HG02852 (cell line): ENCODE results near the gene NR1I2.

Experiments
- ATAC-seq: cut with Tn5 transposase; IDR thresholded peaks from one replicate; pipeline ENCODE4 v1.9.1; 2021; ENCODE audit warnings: mild to moderate bottlenecking, moderate library complexity; ENCODE audit not compliant: unreplicated experiment

Gene NR1I2

DNA sequence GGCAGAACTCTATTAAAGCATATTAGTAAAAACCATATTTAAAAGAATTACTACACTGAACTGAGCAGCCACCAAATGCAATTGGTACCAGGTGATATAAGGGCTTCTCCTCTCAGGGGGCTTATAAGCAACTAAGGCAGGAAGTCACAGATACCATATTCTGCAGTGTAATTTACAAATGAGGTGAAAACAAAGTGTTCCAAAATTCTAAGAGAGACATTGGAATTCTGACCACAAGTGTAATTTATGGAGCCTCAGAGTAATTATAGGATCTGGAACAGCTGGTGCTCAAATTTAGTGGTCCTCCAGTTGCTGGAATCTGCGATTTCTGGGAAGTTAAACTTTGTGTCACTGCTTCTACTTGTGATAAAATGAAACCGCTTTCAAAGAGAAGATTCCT, 3.1 kb upstream of the NR1I2 start:
- no peak for ATAC-seq

GRCh38 chr3:119779731-119780383, 2.0 kb upstream of the NR1I2 start:
- ATAC-seq, result peak; percentile 61

DNA sequence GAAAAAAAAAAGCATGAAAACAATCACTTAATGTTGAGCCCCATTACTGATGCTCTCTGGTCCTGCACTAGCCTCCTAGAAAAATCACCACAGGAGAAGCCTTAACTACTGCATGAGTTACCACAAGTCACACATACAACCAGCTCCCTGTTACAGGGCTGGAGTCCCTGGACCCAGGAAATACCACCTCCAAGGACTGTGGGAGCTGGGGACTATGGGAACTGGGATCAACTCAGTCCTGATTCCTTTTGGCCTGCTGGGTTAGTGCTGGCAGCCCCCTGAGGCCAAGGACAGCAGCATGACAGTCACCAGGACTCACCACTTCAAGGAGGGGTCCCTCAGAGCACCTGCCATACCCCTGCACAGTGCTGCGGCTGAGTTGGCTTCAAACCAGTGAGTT, 559 bp downstream of the NR1I2 start:
- no peak for ATAC-seq

DNA sequence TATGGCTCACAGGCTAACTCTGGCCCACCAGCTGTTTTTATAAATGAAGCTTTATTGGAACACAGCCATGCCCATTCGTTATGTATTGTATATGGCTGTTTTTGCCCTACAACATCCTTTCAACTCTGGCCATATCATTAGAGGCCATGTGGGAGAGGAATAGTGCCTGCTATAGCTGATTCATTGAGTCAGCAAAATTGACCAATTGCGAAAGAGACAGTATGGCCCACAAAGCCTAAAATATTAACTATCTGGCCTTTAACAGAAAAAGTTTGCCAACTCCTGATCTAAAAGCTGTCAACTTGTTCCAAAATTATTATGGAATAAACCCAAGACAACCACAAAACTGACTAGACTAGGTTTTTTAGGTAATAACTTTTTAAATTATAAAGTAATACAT, 1.4 kb downstream of the NR1I2 start:
- ATAC-seq, result no peak

DNA sequence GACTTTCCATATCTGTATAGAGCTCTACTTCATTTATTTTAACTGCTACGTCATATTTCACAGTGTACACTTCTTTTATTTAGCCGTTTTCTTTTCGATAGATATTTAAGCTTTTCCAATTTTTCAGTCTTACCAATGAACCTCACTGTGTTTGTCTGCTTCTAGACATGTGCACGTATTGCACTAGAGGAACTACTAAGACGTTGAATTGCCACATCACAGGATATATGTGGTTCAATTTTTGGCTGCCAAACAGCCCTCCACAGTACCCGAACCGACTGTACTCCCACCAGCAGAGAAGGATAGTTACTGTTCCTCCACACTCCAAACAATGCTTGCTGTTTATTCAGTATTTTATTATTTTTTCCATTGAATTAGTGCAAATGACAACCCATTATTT, 2.0 kb downstream of the NR1I2 start:
- ATAC-seq, result no peak

GRCh38 chr3:119786409-119786808, 4.5 kb downstream of the NR1I2 start:
- no peak for ATAC-seq

DNA sequence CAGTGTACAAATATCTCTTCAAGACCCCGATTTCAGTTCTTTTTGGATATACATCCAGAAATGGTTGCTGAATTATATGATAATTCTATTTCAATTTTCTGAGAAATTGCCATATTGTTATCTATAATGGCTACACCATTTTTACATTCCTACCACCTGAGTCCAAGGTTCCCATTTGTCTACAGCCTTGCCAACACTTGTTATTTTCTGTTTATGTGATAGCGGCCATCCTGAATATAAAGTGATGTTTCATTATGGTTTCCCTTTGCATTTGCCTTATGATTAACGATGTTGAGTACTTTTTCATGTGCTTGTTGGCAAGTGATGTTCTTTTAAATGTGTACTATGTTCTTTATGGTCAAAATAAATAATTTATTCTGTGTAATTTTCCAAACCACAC, 8.5 kb downstream of the NR1I2 start:
- no peak for ATAC-seq

GRCh38 chr3:119792270-119792669, 10.4 kb downstream of the NR1I2 start:
- ATAC-seq, result no peak

- no peak for ATAC-seq
These were observed 12.5 kb downstream of the NR1I2 start for GRCh38 chr3:119794401-119794800.

DNA sequence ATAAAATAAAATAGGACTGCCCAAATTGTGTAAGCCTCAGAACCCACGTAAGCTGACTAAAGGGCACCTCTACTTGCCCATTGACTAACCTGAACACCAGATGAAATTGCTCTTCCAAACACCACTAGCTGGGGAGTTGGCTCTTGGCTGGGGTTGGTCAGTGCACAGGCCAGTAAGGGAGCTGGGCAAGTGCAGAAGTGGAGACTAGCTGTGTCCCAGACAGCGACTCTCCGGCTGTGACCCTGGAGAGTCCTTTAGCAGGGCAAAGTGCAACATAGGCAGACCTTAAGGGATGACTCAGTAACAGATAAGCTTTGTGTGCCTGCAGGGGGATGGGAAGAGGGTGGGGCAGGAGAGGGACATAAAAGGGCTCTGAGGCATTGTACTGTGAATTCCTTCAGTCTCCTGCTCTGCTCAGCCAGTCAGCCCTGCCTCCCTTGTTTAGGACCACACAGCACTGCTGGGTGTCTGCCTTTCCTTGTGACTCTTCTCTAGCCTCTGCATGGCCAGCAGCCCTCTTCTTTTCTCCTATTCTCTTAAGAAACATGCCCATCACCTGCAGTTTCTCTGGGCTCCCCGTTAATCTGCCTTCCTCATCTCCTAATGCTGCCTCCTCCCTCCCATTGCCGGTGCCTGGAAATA, 13.2 kb downstream of the NR1I2 start:
- ATAC-seq, result no peak

DNA sequence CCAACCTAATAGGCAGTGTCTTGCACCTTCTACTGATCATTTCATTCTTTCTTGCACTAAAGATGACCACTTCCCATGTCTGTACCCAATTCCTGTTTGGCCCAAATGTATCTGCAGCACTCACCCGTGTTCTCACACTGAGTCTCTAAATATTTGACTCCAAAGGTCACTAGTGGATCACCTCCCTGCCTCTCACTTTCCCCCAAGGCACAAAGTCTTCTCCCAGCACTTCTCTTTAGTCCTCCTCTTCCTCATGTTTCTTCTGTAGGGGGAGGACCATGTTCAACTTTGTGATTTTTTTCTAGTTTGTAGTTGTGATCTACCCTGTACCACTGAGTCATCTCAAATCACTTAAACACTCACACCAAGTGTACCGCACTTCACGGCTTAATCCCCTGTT, 13.9 kb downstream of the NR1I2 start:
- ATAC-seq, result no peak

GRCh38 chr3:119796368-119796767, 14.5 kb downstream of the NR1I2 start:
- ATAC-seq, result no peak

- no peak for ATAC-seq
These were observed 14.9 kb downstream of the NR1I2 start for GRCh38 chr3:119796785-119797184.

GRCh38 chr3:119800844-119801243, 18.9 kb downstream of the NR1I2 start:
- no peak for ATAC-seq

- ATAC-seq, result no peak
These were observed 26.3 kb downstream of the NR1I2 start for GRCh38 chr3:119808244-119808643.

- ATAC-seq, result no peak
These were observed 26.9 kb downstream of the NR1I2 start for GRCh38 chr3:119808843-119809242.

- ATAC-seq, result peak; percentile 48
These were observed 27.5 kb downstream of the NR1I2 start for GRCh38 chr3:119809249-119810017.

DNA sequence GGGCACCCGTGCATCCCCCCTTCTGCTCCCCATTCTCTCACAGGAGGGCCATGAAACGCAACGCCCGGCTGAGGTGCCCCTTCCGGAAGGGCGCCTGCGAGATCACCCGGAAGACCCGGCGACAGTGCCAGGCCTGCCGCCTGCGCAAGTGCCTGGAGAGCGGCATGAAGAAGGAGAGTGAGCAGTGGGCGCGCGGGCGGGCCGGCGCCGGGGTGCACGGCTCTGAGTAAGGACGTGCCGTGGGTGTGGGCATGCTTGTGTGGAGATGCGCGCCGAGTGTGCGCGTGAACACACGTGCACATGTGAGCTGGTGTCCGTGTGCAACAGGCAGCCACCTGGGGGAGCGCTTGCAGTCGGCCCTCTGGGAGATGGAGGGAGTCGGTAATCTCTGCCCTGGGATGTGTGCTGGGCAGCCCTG, 28.1 kb downstream of the NR1I2 start:
- peak; percentile 85 for ATAC-seq

DNA sequence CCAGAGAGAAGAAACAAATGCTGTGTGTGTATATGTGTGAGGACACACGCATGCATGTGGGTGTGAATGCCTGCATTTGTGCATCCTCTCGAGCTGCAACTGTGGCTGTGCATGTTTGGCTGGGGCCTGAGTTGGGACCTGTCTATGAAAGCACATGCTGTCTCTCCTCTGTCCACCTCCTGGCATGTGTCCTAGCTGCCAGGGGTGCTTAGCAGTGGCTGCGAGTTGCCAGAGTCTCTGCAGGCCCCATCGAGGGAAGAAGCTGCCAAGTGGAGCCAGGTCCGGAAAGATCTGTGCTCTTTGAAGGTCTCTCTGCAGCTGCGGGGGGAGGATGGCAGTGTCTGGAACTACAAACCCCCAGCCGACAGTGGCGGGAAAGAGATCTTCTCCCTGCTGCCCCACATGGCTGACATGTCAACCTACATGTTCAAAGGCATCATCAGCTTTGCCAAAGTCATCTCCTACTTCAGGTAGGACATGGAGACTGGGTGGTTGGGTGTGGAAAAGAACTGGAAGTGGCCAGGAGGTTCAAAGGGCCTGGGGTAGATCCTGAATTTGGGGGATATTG, 30.7 kb downstream of the NR1I2 start:
- no peak for ATAC-seq

GRCh38 chr3:119815716-119816115, 33.8 kb downstream of the NR1I2 start:
- no peak for ATAC-seq

GRCh38 chr3:119817071-119817470, 35.2 kb downstream of the NR1I2 start:
- ATAC-seq, result no peak
